Sigmoid colon (tissue), 7 donors: Measurements from ENCODE around the gene PPP1R3F. TPM values are rescaled to one million over a fixed set of nuclear protein-coding genes. Genes with fewer than 3 reads are reported as not detected.

Experiments
- DNase-seq: peaks from one replicate; pipeline ENCODE4 v3.0.0-alpha.2; 2019
- H3K27ac ChIP-seq, 4 donors: fragments of 200-600 bp; sonication (generic); one replicate each; pipeline ENCODE4 v1.5.1; 2016 to 2019; ENCODE audit warnings: mild to moderate bottlenecking in 1 of 4
- H3K27me3 ChIP-seq, 3 donors: fragments of 200-600 bp; sonication (generic); one replicate each; pipeline ENCODE4 v1.5.1; 2019; ENCODE audit warnings: mild to moderate bottlenecking in 1 of 3
- H3K36me3 ChIP-seq, 4 donors: fragments of 200-600 bp; sonication (generic); one replicate each; pipeline ENCODE4 v1.5.1; 2016 to 2019
- H3K4me1 ChIP-seq, 4 donors: fragments of 200-600 bp; sonication (generic); one replicate each; pipeline ENCODE4 v1.5.1; 2017 to 2019
- H3K4me3 ChIP-seq, 4 donors: fragments of 200-600 bp; sonication (generic); one replicate each; pipeline ENCODE4 v1.5.1; 2017 to 2019; ENCODE audit warnings: mild to moderate bottlenecking in 2 of 4, moderate library complexity in 1 of 4
- H3K9me3 ChIP-seq, 4 donors: fragments of 200-600 bp in 3 of 4; sonication (generic) in 3 of 4; one replicate each; pipeline versions ENCODE4 v1.5.1 to v1.6.1; 2013 to 2019
- EP300 ChIP-seq, 4 donors: sonication (generic); formaldehyde crosslinking; IDR thresholded peaks; one replicate each; pipeline ENCODE4 v1.6.1; 2017; ENCODE audit warnings: antibody characterized with exemption in 4 of 4
- POLR2A ChIP-seq, 2 donors: fragments of 450-650 bp; IDR thresholded peaks; one replicate each; pipeline ENCODE4 v1.6.1; 2016; ENCODE audit warnings: antibody characterized with exemption in 2 of 2, mild to moderate bottlenecking in 2 of 2, moderate library complexity in 2 of 2
- POLR2AphosphoS5 ChIP-seq, 4 donors: sonication (generic); formaldehyde crosslinking; IDR thresholded peaks; one replicate each; pipeline ENCODE4 v1.6.1; 2017; ENCODE audit warnings: antibody characterized with exemption in 4 of 4
- WGBS, 2 donors: extraction: QIAGEN DNeasy Blood & Tissue Kit; methylation state at CpG; one replicate each; pipeline ENCODE4 v1.1.7; 2013; 5-methylcytosine and 5-hydroxymethylcytosine counted together
- intact Hi-C: fragments of 100-400 bp; cut with DNase I; formaldehyde crosslinking; loops from one replicate; pipeline ENCODE4 v1.15.1; 2023
- polyA plus RNA-seq, 3 donors: library from polyadenylated mRNA; stranded (reverse); fragments of 200-250 nt; gene quantifications; one replicate each; pipeline ENCODE4 v1.2.3, GENCODE V29; 2013
- total RNA-seq, 4 donors: library from RNA; depleted of rRNA; stranded (reverse); fragments of >200 nt; gene quantifications; one replicate each; pipeline ENCODE4 v1.1.0, GENCODE V29; 2016
- TF ChIP-seq, protein P1 (sequence below), 4 experiments: fragments of 450-650 bp in 3 of 4; fragments of 200-600 bp in 1 of 4; IDR thresholded peaks; one replicate each; pipeline ENCODE4 v1.5.1; 2016 to 2019; ENCODE audit warnings: antibody characterized with exemption in 4 of 4, mild to moderate bottlenecking in 3 of 4, moderate library complexity in 2 of 4
- donor health status: healthy with polysubstance abuse.
- donor health status: Bipolar disorder and iron deficiency.
- donor health status: healthy.

The PPP1R3F gene
- total and polyA plus RNA-seq, 7 donors: 2.2 to 13.7 (median 8.6) TPM

- peaks cover 0 to 29% (median 5%) of the 10 kb centered on the region in 4 donors for H3K36me3 ChIP-seq
- 91 to 93% methylated on average over 28 of the region's 28 CpGs for WGBS, 2 donors
- no peak overlapping the region for H3K27ac ChIP-seq
- no peaks in the 10 kb centered on the region for H3K9me3 ChIP-seq
- no peak overlapping the region for H3K4me3 ChIP-seq
- intact Hi-C loops: no loop called here
- no peaks in the 10 kb centered on the region for H3K27me3 ChIP-seq
- no peaks in the 10 kb centered on the region for H3K4me1 ChIP-seq
- no peak for DNase-seq
- no peak for TF ChIP-seq POLR2AphosphoS5 (IDR thresholded peaks at IDR 0.05)
- no peak for TF ChIP-seq EP300 (IDR thresholded peaks at IDR 0.05)
- no peak for TF ChIP-seq POLR2A (IDR thresholded peaks at IDR 0.05)
- TF ChIP-seq, protein P1, sequence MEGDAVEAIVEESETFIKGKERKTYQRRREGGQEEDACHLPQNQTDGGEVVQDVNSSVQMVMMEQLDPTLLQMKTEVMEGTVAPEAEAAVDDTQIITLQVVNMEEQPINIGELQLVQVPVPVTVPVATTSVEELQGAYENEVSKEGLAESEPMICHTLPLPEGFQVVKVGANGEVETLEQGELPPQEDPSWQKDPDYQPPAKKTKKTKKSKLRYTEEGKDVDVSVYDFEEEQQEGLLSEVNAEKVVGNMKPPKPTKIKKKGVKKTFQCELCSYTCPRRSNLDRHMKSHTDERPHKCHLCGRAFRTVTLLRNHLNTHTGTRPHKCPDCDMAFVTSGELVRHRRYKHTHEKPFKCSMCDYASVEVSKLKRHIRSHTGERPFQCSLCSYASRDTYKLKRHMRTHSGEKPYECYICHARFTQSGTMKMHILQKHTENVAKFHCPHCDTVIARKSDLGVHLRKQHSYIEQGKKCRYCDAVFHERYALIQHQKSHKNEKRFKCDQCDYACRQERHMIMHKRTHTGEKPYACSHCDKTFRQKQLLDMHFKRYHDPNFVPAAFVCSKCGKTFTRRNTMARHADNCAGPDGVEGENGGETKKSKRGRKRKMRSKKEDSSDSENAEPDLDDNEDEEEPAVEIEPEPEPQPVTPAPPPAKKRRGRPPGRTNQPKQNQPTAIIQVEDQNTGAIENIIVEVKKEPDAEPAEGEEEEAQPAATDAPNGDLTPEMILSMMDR (IDR thresholded peaks at IDR 0.05): no peak
These were observed 21.4 kb upstream of the PPP1R3F start for GRCh38 chrX:49247916-49248811.

GRCh38 chrX:49249071-49249470, 20.5 kb upstream of the PPP1R3F start:
- 88 to 92% methylated on average over 6 of the region's 6 CpGs for WGBS, 2 donors
- TF ChIP-seq POLR2AphosphoS5 (IDR thresholded peaks at IDR 0.05): no peak
- TF ChIP-seq POLR2A (IDR thresholded peaks at IDR 0.05): no peak
- no peak for TF ChIP-seq EP300 (IDR thresholded peaks at IDR 0.05)
- TF ChIP-seq, protein P1 (IDR thresholded peaks at IDR 0.05): no peak
- no peak for DNase-seq
- H3K27ac ChIP-seq: no peak overlapping the region
- H3K36me3 ChIP-seq: peaks cover 0 to 23% (median 3%) of the 10 kb centered on the region in 4 donors
- no peak overlapping the region for H3K4me3 ChIP-seq
- intact Hi-C loops: no loop called here
- H3K4me1 ChIP-seq: no peaks in the 10 kb centered on the region
- no peaks in the 10 kb centered on the region for H3K27me3 ChIP-seq
- H3K9me3 ChIP-seq: no peaks in the 10 kb centered on the region

- no peaks in the 10 kb centered on the region for H3K27me3 ChIP-seq
- no peaks in the 10 kb centered on the region for H3K9me3 ChIP-seq
- 92% methylated on average over 9 of the region's 9 CpGs for WGBS, 2 donors
- H3K27ac ChIP-seq: no peak overlapping the region
- intact Hi-C loops: no loop called here
- TF ChIP-seq POLR2AphosphoS5 (IDR thresholded peaks at IDR 0.05) (no peak), POLR2A (IDR thresholded peaks at IDR 0.05) (no peak)
- TF ChIP-seq, protein P1 (IDR thresholded peaks at IDR 0.05): no peak
- no peaks in the 10 kb centered on the region for H3K4me1 ChIP-seq
- no peak overlapping the region for H3K4me3 ChIP-seq
- H3K36me3 ChIP-seq: peaks cover 0 to 17% (median 3%) of the 10 kb centered on the region in 4 donors
- DNase-seq: no peak
These were observed 20.0 kb upstream of the PPP1R3F start for GRCh38 chrX:49249616-49250015.

GRCh38 chrX:49250066-49250465, 19.5 kb upstream of the PPP1R3F start:
- Histone ChIP-seq H3K4me1 (no peaks in the 10 kb centered on the region), H3K4me3 (no peak overlapping the region), H3K27ac (no peak overlapping the region), H3K27me3 (no peaks in the 10 kb centered on the region), H3K36me3 (peaks cover 0 to 17% (median 3%) of the 10 kb centered on the region in 4 donors), H3K9me3 (no peaks in the 10 kb centered on the region)
- intact Hi-C loops: no loop called here
- 97% methylated on average over 13 of the region's 13 CpGs for WGBS, 2 donors
- DNase-seq: no peak
- TF ChIP-seq, protein P1 (IDR thresholded peaks at IDR 0.05): no peak
- TF ChIP-seq EP300 (IDR thresholded peaks at IDR 0.05) (no peak), POLR2AphosphoS5 (IDR thresholded peaks at IDR 0.05) (no peak), POLR2A (IDR thresholded peaks at IDR 0.05) (no peak)
